Testis (tissue), 3 donors: ENCODE data around the gene PNMA8A. TPM values are rescaled to one million over a fixed set of nuclear protein-coding genes. Genes with fewer than 3 reads are reported as not detected.

Experiments
- DNase-seq: peaks from one replicate; pipeline ENCODE4 v3.0.0-alpha.2; 2019
- H3K27ac ChIP-seq, 2 donors: fragments of 200-600 bp; sonication (generic); one replicate each; pipeline ENCODE4 v1.5.1; 2019
- H3K27me3 ChIP-seq: fragments of 200-600 bp; sonication (generic); one replicate; pipeline ENCODE4 v1.5.1; 2019
- H3K36me3 ChIP-seq: fragments of 200-600 bp; sonication (generic); one replicate; pipeline ENCODE4 v1.5.1; 2017; ENCODE audit warnings: low read depth; ENCODE audit errors: missing control alignments
- H3K4me1 ChIP-seq: fragments of 200-600 bp; sonication (generic); one replicate; pipeline ENCODE4 v1.5.1; 2019
- H3K4me3 ChIP-seq, 2 donors: fragments of 200-600 bp; sonication (generic); one replicate each; pipeline ENCODE4 v1.5.1; 2017 to 2019
- H3K9me3 ChIP-seq: fragments of 200-600 bp; sonication (generic); one replicate; pipeline ENCODE4 v1.5.1; 2017
- POLR2A ChIP-seq: fragments of 450-650 bp; IDR thresholded peaks from one replicate; pipeline ENCODE4 v1.6.1; 2017; ENCODE audit warnings: antibody characterized with exemption, mild to moderate bottlenecking, moderate library complexity
- WGBS, 2 donors: methylation state at CpG; one replicate each; pipeline ENCODE4 v1.1.5; 2018; 5-methylcytosine and 5-hydroxymethylcytosine counted together
- intact Hi-C: fragments of 100-400 bp; cut with DNase I; formaldehyde crosslinking; loops from one replicate; pipeline ENCODE4 v1.15.1; 2023; ENCODE audit warnings: low total_unique reads
- polyA plus RNA-seq: library from polyadenylated mRNA; stranded (reverse); fragments of 350-450 nt; fragmentation: Illumina TruSeq; extraction: RNeasy Lipid Tissue Mini Kit (QIAGEN cat#74804); gene quantifications from one replicate; pipeline ENCODE4 v1.2.3, GENCODE V29; 2014; ENCODE audit warnings: low read depth, low replicate concordance; ENCODE audit not compliant: insufficient read depth
- total RNA-seq, 2 donors: library from RNA; depleted of rRNA; stranded (reverse); fragments of >200 nt; gene quantifications; one replicate each; pipeline ENCODE4 v1.2.3, GENCODE V29; 2016
- TF ChIP-seq, protein P1 (sequence below), 3 experiments: fragments of 450-650 bp in 2 of 3; fragments of 200-600 bp in 1 of 3; sonication (generic) in 1 of 3; IDR thresholded peaks; one replicate each; pipeline ENCODE4 v1.5.1; 2016 to 2019; ENCODE audit warnings: antibody characterized with exemption in 3 of 3, mild to moderate bottlenecking in 2 of 3, moderate library complexity in 1 of 3

Gene PNMA8A
- total and polyA plus RNA-seq, 3 donors from 2014 or later, result 34.9 to 48.1 (median 44.3) TPM

- 69% methylated on average over 6 to 7 of the region's 7 CpGs for WGBS, 2 donors
- no peak for DNase-seq
- H3K4me1 ChIP-seq, result no peaks in the 10 kb centered on the region
- H3K9me3 ChIP-seq, result no peaks in the 10 kb centered on the region
- intact Hi-C loops, result no loop called here
- no peak overlapping the region for H3K4me3 ChIP-seq
- no peaks in the 10 kb centered on the region for H3K27me3 ChIP-seq
- H3K36me3 ChIP-seq, result no peaks in the 10 kb centered on the region
- TF ChIP-seq, protein P1, sequence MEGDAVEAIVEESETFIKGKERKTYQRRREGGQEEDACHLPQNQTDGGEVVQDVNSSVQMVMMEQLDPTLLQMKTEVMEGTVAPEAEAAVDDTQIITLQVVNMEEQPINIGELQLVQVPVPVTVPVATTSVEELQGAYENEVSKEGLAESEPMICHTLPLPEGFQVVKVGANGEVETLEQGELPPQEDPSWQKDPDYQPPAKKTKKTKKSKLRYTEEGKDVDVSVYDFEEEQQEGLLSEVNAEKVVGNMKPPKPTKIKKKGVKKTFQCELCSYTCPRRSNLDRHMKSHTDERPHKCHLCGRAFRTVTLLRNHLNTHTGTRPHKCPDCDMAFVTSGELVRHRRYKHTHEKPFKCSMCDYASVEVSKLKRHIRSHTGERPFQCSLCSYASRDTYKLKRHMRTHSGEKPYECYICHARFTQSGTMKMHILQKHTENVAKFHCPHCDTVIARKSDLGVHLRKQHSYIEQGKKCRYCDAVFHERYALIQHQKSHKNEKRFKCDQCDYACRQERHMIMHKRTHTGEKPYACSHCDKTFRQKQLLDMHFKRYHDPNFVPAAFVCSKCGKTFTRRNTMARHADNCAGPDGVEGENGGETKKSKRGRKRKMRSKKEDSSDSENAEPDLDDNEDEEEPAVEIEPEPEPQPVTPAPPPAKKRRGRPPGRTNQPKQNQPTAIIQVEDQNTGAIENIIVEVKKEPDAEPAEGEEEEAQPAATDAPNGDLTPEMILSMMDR (IDR thresholded peaks at IDR 0.05), result no peak
- TF ChIP-seq POLR2A, result no peak
- no peak overlapping the region for H3K27ac ChIP-seq
Measured at GRCh38 chr19:46463516-46463915, 7.8 kb downstream of the PNMA8A start.

DNA sequence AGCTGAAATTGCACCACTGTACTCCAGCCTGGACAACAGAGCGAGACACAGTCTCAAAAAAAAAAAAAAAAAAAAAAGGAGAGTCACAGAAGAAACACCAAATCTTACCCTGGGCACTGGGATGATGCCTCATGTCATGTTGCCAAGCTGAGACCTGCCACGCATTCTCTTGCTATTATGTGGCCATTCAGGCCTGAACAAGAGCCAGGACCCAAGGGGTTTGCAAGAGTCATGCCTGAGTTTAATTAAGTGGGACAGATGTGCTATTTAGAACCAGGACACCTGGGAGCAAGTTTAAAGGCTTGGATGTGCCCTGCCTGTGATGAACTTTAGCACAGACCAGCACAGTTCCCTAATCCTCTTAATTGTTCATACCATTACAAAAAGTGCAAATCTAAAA lies 9.8 kb downstream of the PNMA8A start:
- H3K27ac ChIP-seq, result no peak overlapping the region
- no peak overlapping the region for H3K4me3 ChIP-seq
- WGBS, 2 donors, result 78 to 100% methylated on average over 2 of the region's 2 CpGs
- no peaks in the 10 kb centered on the region for H3K9me3 ChIP-seq
- H3K27me3 ChIP-seq, result no peaks in the 10 kb centered on the region
- no peaks in the 10 kb centered on the region for H3K4me1 ChIP-seq
- intact Hi-C loops, result no loop called here
- H3K36me3 ChIP-seq, result no peaks in the 10 kb centered on the region
- DNase-seq, result no peak
- TF ChIP-seq, protein P1 (IDR thresholded peaks at IDR 0.05), result no peak
- TF ChIP-seq POLR2A, result no peak

DNA sequence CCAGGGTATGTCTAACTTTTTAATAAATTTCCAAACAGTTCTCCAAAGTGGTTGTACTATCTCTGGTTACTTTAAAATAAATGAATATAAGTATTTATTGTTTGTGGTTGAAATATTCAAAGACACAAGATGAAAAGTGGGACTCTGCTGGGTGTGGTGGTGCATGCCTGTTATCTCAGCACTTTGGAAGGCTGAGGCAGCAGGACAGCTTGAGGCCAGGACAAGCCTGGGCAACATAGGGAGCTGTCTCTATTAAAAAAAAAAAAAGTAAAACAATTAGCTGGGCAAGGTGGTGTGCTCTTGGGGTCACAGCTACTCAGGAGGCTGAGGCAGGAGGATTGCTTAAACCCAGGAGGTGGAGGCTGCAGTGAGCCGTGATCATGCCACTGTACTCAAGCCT lies 10.4 kb downstream of the PNMA8A start:
- 93 to 100% methylated on average over 1 of the region's 1 CpG for WGBS, 2 donors
- no peaks in the 10 kb centered on the region for H3K27me3 ChIP-seq
- no peaks in the 10 kb centered on the region for H3K4me1 ChIP-seq
- H3K27ac ChIP-seq, result no peak overlapping the region
- no peaks in the 10 kb centered on the region for H3K36me3 ChIP-seq
- H3K4me3 ChIP-seq, result no peak overlapping the region
- TF ChIP-seq POLR2A, result no peak
- TF ChIP-seq, protein P1 (IDR thresholded peaks at IDR 0.05), result no peak
- no peaks in the 10 kb centered on the region for H3K9me3 ChIP-seq
- intact Hi-C loops, result no loop called here
- no peak for DNase-seq

- H3K4me1 ChIP-seq, result no peaks in the 10 kb centered on the region
- H3K4me3 ChIP-seq, result no peak overlapping the region
- intact Hi-C loops, result no loop called here
- no peaks in the 10 kb centered on the region for H3K9me3 ChIP-seq
- no peaks in the 10 kb centered on the region for H3K27me3 ChIP-seq
- DNase-seq, result no peak
- TF ChIP-seq, protein P1 (IDR thresholded peaks at IDR 0.05), result no peak
- no peak for TF ChIP-seq POLR2A
- H3K36me3 ChIP-seq, result no peaks in the 10 kb centered on the region
- 96 to 100% methylated on average over 2 of the region's 2 CpGs for WGBS, 2 donors
- H3K27ac ChIP-seq, result no peak overlapping the region
Measured at GRCh38 chr19:46460055-46460454, 11.3 kb downstream of the PNMA8A start.

DNA sequence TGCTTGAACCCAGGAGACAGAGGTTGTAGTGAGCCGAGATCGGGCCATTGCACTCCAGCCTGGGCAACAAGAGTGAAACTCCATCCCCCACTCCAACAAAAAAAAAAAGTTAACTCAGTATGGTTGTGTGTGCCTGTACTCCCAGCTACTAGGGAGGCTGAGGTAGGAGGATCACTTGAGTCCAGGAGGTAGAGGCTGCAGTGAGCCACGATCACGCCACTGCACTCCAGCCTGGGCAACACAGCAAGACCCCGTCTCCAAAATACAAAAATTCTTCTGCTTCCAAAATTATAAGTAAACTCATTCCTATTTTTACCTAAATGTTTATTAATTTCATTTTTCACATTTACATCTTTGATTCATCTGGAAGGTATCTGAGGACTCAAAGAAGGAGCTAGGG lies 14.4 kb downstream of the PNMA8A start:
- Histone ChIP-seq H3K27ac (no peak overlapping the region), H3K9me3 (no peaks in the 10 kb centered on the region), H3K4me3 (no peak overlapping the region), H3K27me3 (no peaks in the 10 kb centered on the region), H3K36me3 (no peaks in the 10 kb centered on the region), H3K4me1 (no peaks in the 10 kb centered on the region)
- DNase-seq, result no peak
- TF ChIP-seq, protein P1 (IDR thresholded peaks at IDR 0.05), result no peak
- TF ChIP-seq POLR2A, result no peak
- WGBS, 2 donors, result 96 to 97% methylated on average over 5 of the region's 5 CpGs
- intact Hi-C loops, result no loop called here
